Suprapubic skin (tissue), 4 donors: Measurements from ENCODE around the gene CDH22. TPM values are rescaled to one million over a fixed set of nuclear protein-coding genes. Genes with fewer than 3 reads are reported as not detected.

Experiments
- DNase-seq, 2 donors: peaks; one replicate each; pipeline ENCODE4 v3.0.0-alpha.2; 2019; ENCODE audit warnings: low spot score in 2 of 2
- H3K27ac ChIP-seq: fragments of 200-600 bp; sonication (generic); one replicate; pipeline ENCODE4 v1.5.1; 2019
- H3K27me3 ChIP-seq: fragments of 200-600 bp; sonication (generic); one replicate; pipeline ENCODE4 v1.5.1; 2019
- H3K36me3 ChIP-seq: fragments of 200-600 bp; sonication (generic); one replicate; pipeline ENCODE4 v1.5.1; 2019
- H3K4me1 ChIP-seq: fragments of 200-600 bp; sonication (generic); one replicate; pipeline ENCODE4 v1.5.1; 2019
- H3K4me3 ChIP-seq: fragments of 200-600 bp; sonication (generic); one replicate; pipeline ENCODE4 v1.5.1; 2019; ENCODE audit warnings: mild to moderate bottlenecking
- H3K9me3 ChIP-seq: fragments of 200-600 bp; sonication (generic); one replicate; pipeline ENCODE4 v1.5.1; 2019
- EP300 ChIP-seq: sonication (generic); formaldehyde crosslinking; IDR thresholded peaks from one replicate; pipeline ENCODE4 v1.6.1; 2017; ENCODE audit warnings: antibody characterized with exemption
- POLR2A ChIP-seq, 2 donors: fragments of 450-650 bp; IDR thresholded peaks; one replicate each; pipeline ENCODE4 v1.6.1; 2017; ENCODE audit warnings: antibody characterized with exemption in 2 of 2, mild to moderate bottlenecking in 2 of 2, moderate library complexity in 2 of 2
- POLR2AphosphoS5 ChIP-seq, 3 donors: sonication (generic); formaldehyde crosslinking; IDR thresholded peaks; one replicate each; pipeline ENCODE4 v1.6.1; 2017; ENCODE audit warnings: antibody characterized with exemption in 3 of 3
- WGBS: methylation state at CpG from one replicate; pipeline ENCODE4 v1.1.5; 2018; 5-methylcytosine and 5-hydroxymethylcytosine counted together
- total RNA-seq, 4 donors: library from RNA; depleted of rRNA; stranded (reverse); fragments of >200 nt; gene quantifications; one replicate each; pipeline ENCODE4 v1.1.0, GENCODE V29; 2016
- TF ChIP-seq, protein P1 (sequence below), 2 donors: fragments of 200-600 bp in 1 of 2; fragments of 450-650 bp in 1 of 2; sonication (generic) in 1 of 2; IDR thresholded peaks; one replicate each; pipeline ENCODE4 v1.5.1; 2016 to 2019; ENCODE audit warnings: antibody characterized with exemption in 2 of 2, mild to moderate bottlenecking in 1 of 2, moderate library complexity in 1 of 2

The CDH22 gene
- total RNA-seq, 4 donors from 2014 or later: 2.6 to 5.1 (median 3.3) TPM

DNA sequence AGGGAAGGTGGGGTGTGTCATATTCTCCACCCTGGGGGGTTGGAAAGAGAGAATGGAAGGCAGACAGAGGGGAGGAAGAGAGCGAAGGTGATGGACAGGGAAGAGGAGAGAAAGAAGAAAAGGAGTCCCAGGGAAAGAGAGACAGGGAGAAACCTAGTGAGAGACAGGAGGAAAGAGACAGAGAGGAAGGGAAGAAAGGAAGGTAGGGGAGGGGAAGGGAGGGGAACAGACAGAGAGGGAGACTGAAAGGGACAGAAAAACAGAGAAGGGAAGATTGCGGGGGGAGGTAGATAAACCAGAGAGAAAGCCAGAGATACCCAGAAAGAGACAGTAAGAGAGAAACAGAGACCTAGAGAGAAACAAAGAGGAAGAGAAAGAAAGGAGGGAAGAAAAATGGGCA lies 88.4 kb downstream of the CDH22 start:
- H3K4me3 ChIP-seq: no peak overlapping the region
- no peak overlapping the region for H3K27ac ChIP-seq
- peaks cover 18% of the 10 kb centered on the region for H3K27me3 ChIP-seq
- H3K36me3 ChIP-seq: no peaks in the 10 kb centered on the region
- no peak for DNase-seq
- H3K4me1 ChIP-seq: no peaks in the 10 kb centered on the region
- WGBS: 78% methylated on average over 2 of the region's 2 CpGs
- no peaks in the 10 kb centered on the region for H3K9me3 ChIP-seq
- TF ChIP-seq, protein P1, sequence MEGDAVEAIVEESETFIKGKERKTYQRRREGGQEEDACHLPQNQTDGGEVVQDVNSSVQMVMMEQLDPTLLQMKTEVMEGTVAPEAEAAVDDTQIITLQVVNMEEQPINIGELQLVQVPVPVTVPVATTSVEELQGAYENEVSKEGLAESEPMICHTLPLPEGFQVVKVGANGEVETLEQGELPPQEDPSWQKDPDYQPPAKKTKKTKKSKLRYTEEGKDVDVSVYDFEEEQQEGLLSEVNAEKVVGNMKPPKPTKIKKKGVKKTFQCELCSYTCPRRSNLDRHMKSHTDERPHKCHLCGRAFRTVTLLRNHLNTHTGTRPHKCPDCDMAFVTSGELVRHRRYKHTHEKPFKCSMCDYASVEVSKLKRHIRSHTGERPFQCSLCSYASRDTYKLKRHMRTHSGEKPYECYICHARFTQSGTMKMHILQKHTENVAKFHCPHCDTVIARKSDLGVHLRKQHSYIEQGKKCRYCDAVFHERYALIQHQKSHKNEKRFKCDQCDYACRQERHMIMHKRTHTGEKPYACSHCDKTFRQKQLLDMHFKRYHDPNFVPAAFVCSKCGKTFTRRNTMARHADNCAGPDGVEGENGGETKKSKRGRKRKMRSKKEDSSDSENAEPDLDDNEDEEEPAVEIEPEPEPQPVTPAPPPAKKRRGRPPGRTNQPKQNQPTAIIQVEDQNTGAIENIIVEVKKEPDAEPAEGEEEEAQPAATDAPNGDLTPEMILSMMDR (IDR thresholded peaks at IDR 0.05): no peak
- no peak for TF ChIP-seq EP300
- no peak for TF ChIP-seq POLR2AphosphoS5 (IDR thresholded peaks at IDR 0.05)

DNA sequence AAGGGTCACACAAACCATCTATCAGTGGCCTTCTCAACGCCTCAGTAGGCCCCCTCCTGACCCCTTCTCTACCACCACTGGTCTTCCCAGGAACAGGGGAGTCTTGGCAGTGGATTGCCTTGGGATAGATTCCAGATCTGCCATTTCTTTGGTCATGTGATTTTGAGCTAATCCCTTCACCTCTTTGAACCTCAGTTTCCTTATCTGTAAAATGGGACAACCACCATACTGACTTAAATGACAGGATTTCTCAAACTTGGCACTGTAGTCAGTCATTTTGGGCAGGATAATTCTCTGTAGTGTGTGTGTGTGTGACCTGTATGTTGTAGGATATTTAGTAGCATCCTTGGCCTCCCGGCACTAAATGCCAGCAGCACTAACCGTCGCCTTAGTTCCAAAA lies 89.1 kb downstream of the CDH22 start:
- H3K4me1 ChIP-seq: no peaks in the 10 kb centered on the region
- DNase-seq: no peak
- H3K36me3 ChIP-seq: no peaks in the 10 kb centered on the region
- H3K27ac ChIP-seq: no peak overlapping the region
- 88% methylated on average over 4 of the region's 4 CpGs for WGBS
- TF ChIP-seq EP300 (no peak), POLR2A (IDR thresholded peaks at IDR 0.05) (no peak), POLR2AphosphoS5 (IDR thresholded peaks at IDR 0.05) (no peak)
- no peaks in the 10 kb centered on the region for H3K9me3 ChIP-seq
- peaks cover 11% of the 10 kb centered on the region for H3K27me3 ChIP-seq
- no peak overlapping the region for H3K4me3 ChIP-seq

DNA sequence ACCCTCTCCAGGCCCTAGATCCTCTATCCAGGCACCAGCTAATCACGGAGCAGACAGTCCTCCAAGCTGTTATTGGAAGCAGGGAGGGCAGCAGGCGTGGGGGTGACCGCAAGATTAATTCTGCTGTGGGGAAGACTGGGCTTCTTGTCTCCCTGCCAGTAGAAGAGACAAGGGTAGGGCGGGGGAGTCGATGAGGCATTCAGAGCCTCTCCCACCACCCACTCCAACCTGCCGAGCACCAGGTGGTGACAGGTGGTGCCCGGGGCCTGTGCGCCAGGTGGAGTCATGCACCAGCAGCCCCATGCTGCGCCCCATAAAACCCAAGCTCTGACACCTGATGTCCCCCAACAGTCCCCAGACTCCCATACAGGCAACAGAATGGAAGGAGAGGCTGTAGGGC lies 89.6 kb downstream of the CDH22 start:
- no peak for DNase-seq
- 36% methylated on average over 1 of the region's 9 CpGs for WGBS
- H3K27me3 ChIP-seq: peaks cover 6% of the 10 kb centered on the region
- no peaks in the 10 kb centered on the region for H3K4me1 ChIP-seq
- no peak overlapping the region for H3K27ac ChIP-seq
- TF ChIP-seq, protein P1 (IDR thresholded peaks at IDR 0.05): no peak
- TF ChIP-seq POLR2A (IDR thresholded peaks at IDR 0.05) (no peak), EP300 (no peak), POLR2AphosphoS5 (IDR thresholded peaks at IDR 0.05) (no peak)
- no peak overlapping the region for H3K4me3 ChIP-seq
- H3K9me3 ChIP-seq: no peaks in the 10 kb centered on the region
- no peaks in the 10 kb centered on the region for H3K36me3 ChIP-seq

DNA sequence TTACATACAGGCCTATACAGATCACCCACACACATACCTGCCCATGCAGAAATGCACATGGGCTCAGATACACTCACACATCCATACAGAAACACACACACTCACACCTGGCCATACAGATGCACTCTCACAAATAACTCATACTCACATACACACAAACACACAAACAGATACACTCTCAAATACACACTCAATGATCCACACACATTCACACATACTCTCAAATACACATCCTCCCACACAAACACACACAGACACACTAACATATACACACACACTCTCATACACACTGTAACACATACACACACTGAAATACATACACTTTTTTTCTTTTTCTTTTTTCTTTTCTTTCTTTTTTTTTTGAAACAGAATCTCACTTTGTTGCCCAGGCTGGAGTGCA lies 90.7 kb downstream of the CDH22 start:
- Histone ChIP-seq H3K36me3 (no peaks in the 10 kb centered on the region), H3K27ac (no peak overlapping the region), H3K4me1 (no peaks in the 10 kb centered on the region), H3K4me3 (no peak overlapping the region), H3K9me3 (no peaks in the 10 kb centered on the region), H3K27me3 (peaks cover 12% of the 10 kb centered on the region)
- no peak for DNase-seq
- TF ChIP-seq EP300 (no peak), POLR2AphosphoS5 (IDR thresholded peaks at IDR 0.05) (no peak), POLR2A (IDR thresholded peaks at IDR 0.05) (no peak)
- TF ChIP-seq, protein P1 (IDR thresholded peaks at IDR 0.05): no peak

DNA sequence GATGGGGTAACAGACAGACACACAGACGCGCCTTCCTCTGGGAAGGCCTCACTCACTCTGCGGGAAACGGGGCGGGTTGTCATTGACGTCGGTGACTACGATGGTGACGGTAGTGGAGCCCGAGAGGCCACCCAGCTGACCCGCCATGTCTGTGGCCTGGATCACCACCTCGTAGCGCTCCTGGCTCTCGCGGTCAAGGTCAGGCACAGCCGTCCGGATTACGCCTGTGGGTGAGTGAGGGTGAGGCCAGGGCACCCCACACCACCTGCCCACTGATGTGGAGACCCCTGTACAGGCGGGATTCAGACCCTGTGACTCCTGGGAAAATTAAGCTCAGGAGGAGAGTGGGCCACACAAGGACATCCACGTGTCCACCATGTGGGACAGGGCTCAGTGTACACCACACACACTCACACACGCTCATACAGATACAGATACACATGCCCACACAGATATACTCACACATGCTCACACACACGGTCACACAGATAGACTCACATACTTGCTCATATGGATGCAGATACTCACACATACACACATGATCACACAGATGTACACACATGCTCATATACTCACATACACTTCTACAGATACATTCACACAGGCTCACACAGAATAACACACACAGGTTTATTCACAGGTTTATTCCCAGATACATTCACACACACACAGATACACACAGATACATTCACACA lies 91.4 kb downstream of the CDH22 start:
- no peak for DNase-seq
- no peak overlapping the region for H3K27ac ChIP-seq
- WGBS: 91% methylated on average over 21 of the region's 22 CpGs
- H3K27me3 ChIP-seq: peaks cover 14% of the 10 kb centered on the region
- H3K4me1 ChIP-seq: no peaks in the 10 kb centered on the region
- TF ChIP-seq POLR2AphosphoS5 (IDR thresholded peaks at IDR 0.05): no peak
- TF ChIP-seq, protein P1 (IDR thresholded peaks at IDR 0.05): no peak
- TF ChIP-seq EP300: no peak
- TF ChIP-seq POLR2A (IDR thresholded peaks at IDR 0.05): no peak
- no peak overlapping the region for H3K4me3 ChIP-seq
- H3K36me3 ChIP-seq: no peaks in the 10 kb centered on the region
- no peaks in the 10 kb centered on the region for H3K9me3 ChIP-seq
